Astrocyte of the hippocampus (primary cell): Measurements from ENCODE around the gene OR5A2.
"Not testable (repeated sequence)": the region's sequence is repeated elsewhere in the genome, so short reads cannot be mapped to it uniquely, and the experiment has no call there.

Source experiments
- DNase-seq: peaks from one replicate; pipeline ENCODE4 v3.0.0; 2011; ENCODE audit warnings: low read depth, low spot score

The OR5A2 gene

GRCh38 chr11:59394186-59394585 is 32.0 kb downstream of the OR5A2 start:
- no peak for DNase-seq

- DNase-seq = no peak
Measured at GRCh38 chr11:59380263-59381059, 45.8 kb downstream of the OR5A2 start.

- DNase-seq = not testable (repeated sequence)
Measured at GRCh38 chr11:59372324-59372723, 53.9 kb downstream of the OR5A2 start.

GRCh38 chr11:59368238-59369022 is 57.8 kb downstream of the OR5A2 start:
- no peak for DNase-seq
